HCT116 (cell line): ENCODE results near the gene PRDX1. TPM values are rescaled to one million over a fixed set of nuclear protein-coding genes. Genes with fewer than 3 reads are reported as not detected.
"Not testable (repeated sequence)": the region's sequence is repeated elsewhere in the genome, so short reads cannot be mapped to it uniquely, and the experiment has no call there.

Source experiments
- ATAC-seq: fragments of 200-7000 bp; cut with Tn5 transposase; 2 replicates; pipeline ENCODE4 v1.9.1; 2020; ENCODE audit warnings: mild to moderate bottlenecking, moderate library complexity
- BruUV-seq: library from RNA; stranded (reverse); fragments of 400-500 nt; replicated peaks from 2 replicates; lab custom pipeline; 2021; lab: Mats Ljungman, UMichigan
- CTCF ChIA-PET: fragments of 300-600 bp; sonication (Branson Sonifier 250); formaldehyde crosslinking; loops from one replicate; lab custom pipeline; 2021; ENCODE audit warnings: antibody characterized with exemption; lab: Charles Lee
- POLR2A ChIA-PET: fragments of 300-600, 350-600 bp; sonication (Branson Sonifier 250); formaldehyde crosslinking; loops from one replicate; lab custom pipeline; 2021; ENCODE audit warnings: antibody characterized with exemption; lab: Charles Lee
- RAD21 ChIA-PET, 2 experiments: fragments of 300-600 bp; sonication (Branson Sonifier 250); formaldehyde crosslinking; loops; one replicate each; lab custom pipeline; 2023; ENCODE audit warnings: low total read pairs in 2 of 2; ENCODE audit not compliant: uncharacterized antibody in 2 of 2, unreplicated experiment in 2 of 2, low non-redundant PET in 1 of 2; lab: Charles Lee
- DNase-seq: peaks from one replicate; pipeline ENCODE4 v3.0.0-alpha.2; 2010; ENCODE audit warnings: low read depth, low spot score
- H2AFZ ChIP-seq: fragments of 200-600 bp; shearing (Covaris generic), sonication (generic); 2 replicates; pipeline ENCODE4 v1.6.1; 2017; ENCODE audit warnings: low read depth, mixed run types, mixed read lengths, antibody characterized with exemption, low read length; ENCODE audit not compliant: poor library complexity, severe bottlenecking
- H3K27ac ChIP-seq: 2 replicates; pipeline ENCODE4 v1.5.1; 2012; ENCODE audit warnings: low read depth, low read length
- H3K27me3 ChIP-seq: fragments of 200-600 bp; sonication (generic); 2 replicates; pipeline ENCODE4 v1.6.1; 2016; ENCODE audit warnings: mixed run types, low read length, mixed read lengths; ENCODE audit not compliant: insufficient read depth
- H3K36me3 ChIP-seq, 2 experiments: fragments of 200-500 bp in 1 of 2; fragments of 200-600 bp in 1 of 2; sonication (Bioruptor generic) in 1 of 2; sonication (generic) in 1 of 2; 2 replicates each; pipeline versions ENCODE4 v1.5.1 to v1.6.1; 2014 to 2016; ENCODE audit warnings: low read length in 2 of 2, inconsistent platforms in 1 of 2, mixed read lengths in 1 of 2, mixed run types in 1 of 2; ENCODE audit not compliant: insufficient read depth in 2 of 2, control insufficient read depth in 1 of 2
- H3K4me1 ChIP-seq, 2 experiments: fragments of 200-600 bp in 1 of 2; sonication (generic) in 1 of 2; 2 replicates each; pipeline versions ENCODE4 v1.5.1 to v1.6.1; 2012 to 2017; ENCODE audit warnings: low read length in 2 of 2, inconsistent platforms in 1 of 2, mild to moderate bottlenecking in 1 of 2, mixed read lengths in 1 of 2, mixed run types in 1 of 2, moderate library complexity in 1 of 2; ENCODE audit not compliant: insufficient read depth in 2 of 2, control insufficient read depth in 1 of 2
- H3K4me2 ChIP-seq: fragments of 200-600 bp; sonication (generic); 2 replicates; pipeline ENCODE4 v1.6.1; 2017; ENCODE audit warnings: mixed run types, low read length, mixed read lengths
- H3K4me3 ChIP-seq, 2 experiments: fragments of 200-600 bp in 1 of 2; sonication (generic) in 1 of 2; replicated peaks in 1 of 2; 2 replicates each; pipeline ENCODE4 v1.5.1; 2011 to 2016; ENCODE audit warnings: low read length in 2 of 2, control low read depth in 1 of 2, low read depth in 1 of 2, mild to moderate bottlenecking in 1 of 2, mixed read lengths in 1 of 2, mixed run types in 1 of 2
- H3K79me2 ChIP-seq: fragments of 200-600 bp; sonication (generic); 2 replicates; pipeline ENCODE4 v1.6.1; 2017; ENCODE audit warnings: mild to moderate bottlenecking, mixed run types, low read length, moderate library complexity, mixed read lengths; ENCODE audit not compliant: insufficient read depth
- H3K9ac ChIP-seq: fragments of 200-600 bp; sonication (generic); 2 replicates; pipeline ENCODE4 v1.6.1; 2016; ENCODE audit warnings: low read length, mixed read lengths
- H3K9me2 ChIP-seq: fragments of 200-600 bp; sonication (generic), shearing (Covaris generic); 2 replicates; pipeline ENCODE4 v1.6.1; 2017; ENCODE audit warnings: mixed run types, mild to moderate bottlenecking, moderate library complexity; ENCODE audit not compliant: insufficient read depth
- H3K9me3 ChIP-seq, 2 experiments: fragments of 200-500 bp in 1 of 2; fragments of 200-600 bp in 1 of 2; sonication (Bioruptor generic) in 1 of 2; sonication (generic) in 1 of 2; 2 replicates each; pipeline ENCODE4 v1.6.1; 2014 to 2017; ENCODE audit warnings: low read length in 2 of 2, mixed read lengths in 2 of 2, inconsistent platforms in 1 of 2, low read depth in 1 of 2, mild to moderate bottlenecking in 1 of 2, mixed run types in 1 of 2, moderate library complexity in 1 of 2; ENCODE audit not compliant: control insufficient read depth in 1 of 2, insufficient read depth in 1 of 2
- H4K20me1 ChIP-seq: fragments of 200-600 bp; sonication (generic), shearing (Covaris generic); 2 replicates; pipeline ENCODE4 v1.6.1; 2017; ENCODE audit warnings: mixed run types, mild to moderate bottlenecking, moderate library complexity; ENCODE audit not compliant: insufficient read depth
- CEBPB ChIP-seq: IDR thresholded peaks from 2 replicates; pipeline ENCODE4 v1.6.1; 2012; ENCODE audit warnings: low read depth
- CTCF ChIP-seq, 3 experiments: fragments of 200-600 bp in 1 of 3; sonication (generic) in 1 of 3; IDR thresholded peaks in 2 of 3; conservative IDR thresholded peaks in 1 of 3; 2 replicates each; pipeline ENCODE4 v1.5.1; 2012 to 2017; ENCODE audit warnings: low read depth in 2 of 3, low read length in 2 of 3, antibody characterized with exemption in 1 of 3, borderline replicate concordance in 1 of 3, control low read depth in 1 of 3, mild to moderate bottlenecking in 1 of 3, mixed read lengths in 1 of 3, mixed run types in 1 of 3, moderate library complexity in 1 of 3; ENCODE audit not compliant: insufficient read depth in 1 of 3
- EZH2 ChIP-seq: fragments of 200-600 bp; sonication (generic); IDR thresholded peaks from 2 replicates; pipeline ENCODE4 v1.6.1; 2017; ENCODE audit warnings: antibody characterized with exemption, mixed run types
- EZH2phosphoT487 ChIP-seq: fragments of 200-600 bp; IDR thresholded peaks from 2 replicates; pipeline ENCODE4 v1.6.1; 2018; ENCODE audit warnings: antibody characterized with exemption, borderline replicate concordance
- FOSL1 ChIP-seq: IDR thresholded peaks from 2 replicates; pipeline ENCODE4 v1.6.1; 2012; ENCODE audit warnings: low read depth
- MAX ChIP-seq: IDR thresholded peaks from 2 replicates; pipeline ENCODE4 v1.6.1; 2012
- POLR2AphosphoS5 ChIP-seq: IDR thresholded peaks from 2 replicates; pipeline ENCODE4 v1.6.1; 2011; ENCODE audit warnings: mild to moderate bottlenecking, low read depth, low read length, moderate library complexity
- RAD21 ChIP-seq: IDR thresholded peaks from 2 replicates; pipeline ENCODE4 v1.6.1; 2012; ENCODE audit warnings: low read depth, mild to moderate bottlenecking
- SIN3A ChIP-seq: IDR thresholded peaks from 2 replicates; pipeline ENCODE4 v1.6.1; 2012; ENCODE audit warnings: low read depth
- intact Hi-C: fragments of 100-400 bp; cut with micrococcal nuclease; formaldehyde crosslinking; loops from 2 replicates; pipeline ENCODE4 v1.10.0; 2022
- total RNA-seq: library from RNA; stranded (reverse); gene quantifications from one replicate; pipeline ENCODE4 v1.2.1, GENCODE V29; 2021; ENCODE audit not compliant: unreplicated experiment
- TF ChIP-seq, protein P1 (sequence below): IDR thresholded peaks from 2 replicates; pipeline ENCODE4 v1.6.1; 2012

Gene PRDX1
- total RNA-seq, 1 experiment from 2014 or later, result 1,171 TPM

DNA sequence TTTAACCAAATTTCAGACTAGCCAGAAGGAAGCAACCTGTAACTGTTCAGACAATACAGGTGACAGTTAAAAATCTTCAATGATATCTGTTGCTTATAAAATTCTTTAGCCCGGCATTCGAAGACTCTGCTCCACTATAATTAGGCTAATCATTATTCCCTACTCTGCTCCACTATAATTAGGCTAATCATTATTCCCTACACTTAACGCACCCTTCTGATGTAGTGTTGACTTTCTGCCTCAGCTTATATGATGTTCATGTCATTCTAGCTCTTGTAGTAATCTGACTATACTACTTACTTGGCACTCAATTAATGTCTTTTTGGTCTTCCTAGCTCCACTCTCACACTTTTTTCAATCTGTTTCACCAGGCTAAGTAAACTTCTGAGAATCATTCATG, 44.0 kb downstream of the PRDX1 start:
- intact Hi-C loops, result no loop called here
- no peaks in the 10 kb centered on the region for H3K36me3 ChIP-seq
- no peaks in the 10 kb centered on the region for H3K9me3 ChIP-seq
- no TSS peak for BruUV-seq
- H3K79me2 ChIP-seq, result no peaks in the 10 kb centered on the region
- CTCF ChIA-PET, result no interaction called here
- no peak overlapping the region for H3K27ac ChIP-seq
- no peak for TF ChIP-seq EZH2
- TF ChIP-seq MAX, result no peak
- TF ChIP-seq, protein P1, sequence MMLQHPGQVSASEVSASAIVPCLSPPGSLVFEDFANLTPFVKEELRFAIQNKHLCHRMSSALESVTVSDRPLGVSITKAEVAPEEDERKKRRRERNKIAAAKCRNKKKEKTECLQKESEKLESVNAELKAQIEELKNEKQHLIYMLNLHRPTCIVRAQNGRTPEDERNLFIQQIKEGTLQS, result no peak
- TF ChIP-seq POLR2AphosphoS5, result no peak
- no peak for TF ChIP-seq SIN3A
- no peak for TF ChIP-seq FOSL1
- TF ChIP-seq CTCF (IDR thresholded peaks at IDR 0.05 in 2 of 3, conservative IDR thresholded peaks at IDR 0.05 in 1 of 3; ENCODE audit: borderline replicate concordance in 1 of 3, insufficient read depth in 1 of 3, low read depth in 2 of 3, low read length in 2 of 3), result no peak
- TF ChIP-seq EZH2phosphoT487, result no peak
- no peak for TF ChIP-seq CEBPB
- no peak for TF ChIP-seq RAD21
- TF ChIP-seq, all 23 proteins: peak for 0
- DNase-seq, result no peak
- no peak overlapping the region for H3K4me2 ChIP-seq
- H3K4me1 ChIP-seq, result no peaks in the 10 kb centered on the region
- no peak overlapping the region for H3K4me3 ChIP-seq
- H3K9me2 ChIP-seq, result no peaks in the 10 kb centered on the region
- ChIA-PET RAD21 (no interaction called here), POLR2A (no interaction called here)
- no peak overlapping the region for H3K9ac ChIP-seq
- no peaks in the 10 kb centered on the region for H3K27me3 ChIP-seq
- H4K20me1 ChIP-seq, result no peaks in the 10 kb centered on the region
- ATAC-seq, result no peak
- no peak overlapping the region for H2AFZ ChIP-seq

DNA sequence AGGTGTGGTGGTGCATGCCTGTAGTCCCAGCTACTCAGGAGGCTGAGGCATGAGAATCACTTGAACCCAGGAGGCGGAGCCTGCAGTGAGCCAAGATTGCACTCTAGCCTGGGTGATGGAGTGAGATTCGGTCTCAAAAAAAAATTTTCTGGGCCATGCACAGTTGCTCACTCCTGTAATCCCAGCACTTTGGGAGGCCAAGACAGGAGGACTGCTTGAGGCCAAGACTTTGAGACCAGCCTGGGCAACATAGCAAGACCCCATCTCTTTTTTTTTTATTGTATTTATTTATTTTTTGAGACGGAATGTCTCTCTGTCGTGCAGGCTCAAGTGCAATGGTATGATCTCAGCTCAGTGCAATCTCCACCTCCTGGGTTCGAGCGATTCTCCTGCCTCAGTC, 47.5 kb downstream of the PRDX1 start:
- H3K79me2 ChIP-seq, H3K9me2 ChIP-seq, H4K20me1 ChIP-seq, H3K9ac ChIP-seq, H3K4me2 ChIP-seq, H2AFZ ChIP-seq, RAD21 ChIA-PET, ATAC-seq, H3K4me1 ChIP-seq, H3K27me3 ChIP-seq, intact Hi-C loops, H3K27ac ChIP-seq, BruUV-seq, H3K4me3 ChIP-seq, H3K36me3 ChIP-seq, DNase-seq, H3K9me3 ChIP-seq, CTCF ChIA-PET, POLR2A ChIA-PET: not testable (repeated sequence)
